Measurements from ENCODE around the gene ZNF213.

Gene ZNF213

GRCh38 chr16:3120435-3120834 lies 14.4 kb upstream of the ZNF213 start:
- TF ChIP-seq CTCF (IDR thresholded peaks at IDR 0.05; ENCODE audit: borderline replicate concordance, control extremely low read depth, extremely low read depth, insufficient read depth, missing control alignments) = no peak
- DNase-seq (ENCODE audit: low spot score) = no peak
- in situ Hi-C loops (cut with MboI; ENCODE audit: low sequenced_read_pairs, unreplicated experiment) = loop anchor here (10.0 kb wide), 1 partner anchor 56 kb away; the partner anchor contains the start of gene IL32

- no peak for TF ChIP-seq CTCF (IDR thresholded peaks at IDR 0.05; ENCODE audit: borderline replicate concordance, control extremely low read depth, extremely low read depth, insufficient read depth, missing control alignments)
- in situ Hi-C loops (cut with MboI; ENCODE audit: low sequenced_read_pairs, unreplicated experiment) = loop anchor here (10.0 kb wide), 1 partner anchor 57 kb away; the partner anchor contains the start of gene IL32
- DNase-seq (ENCODE audit: low spot score) = no peak
Measured at GRCh38 chr16:3121851-3122467, 12.9 kb upstream of the ZNF213 start.

GRCh38 chr16:3122926-3123570 lies 11.8 kb upstream of the ZNF213 start:
- no peak for TF ChIP-seq CTCF (IDR thresholded peaks at IDR 0.05; ENCODE audit: borderline replicate concordance, control extremely low read depth, extremely low read depth, insufficient read depth, missing control alignments)
- in situ Hi-C loops (cut with MboI; ENCODE audit: low sequenced_read_pairs, unreplicated experiment) = loop anchor here (10.0 kb wide), 1 partner anchor 58 kb away; the partner anchor contains the start of gene IL32
- no peak for DNase-seq (ENCODE audit: low spot score)

- peak; percentile 97 for DNase-seq (ENCODE audit: low spot score)
- in situ Hi-C loops (cut with MboI; ENCODE audit: low sequenced_read_pairs, unreplicated experiment) = loop anchor here (10.0 kb wide), 1 partner anchor 59 kb away; the partner anchor contains the start of gene IL32
Measured at GRCh38 chr16:3123986-3124886, 10.6 kb upstream of the ZNF213 start.

GRCh38 chr16:3127745-3128144 lies 7.1 kb upstream of the ZNF213 start:
- no peak for DNase-seq (ENCODE audit: low spot score)
- in situ Hi-C loops (cut with MboI; ENCODE audit: low sequenced_read_pairs, unreplicated experiment) = loop anchor here (10.0 kb wide), 1 partner anchor 63 kb away; the partner anchor contains the start of gene IL32
- TF ChIP-seq CTCF (IDR thresholded peaks at IDR 0.05; ENCODE audit: borderline replicate concordance, control extremely low read depth, extremely low read depth, insufficient read depth, missing control alignments) = no peak

More at GRCh38 chr16:3123986-3124886, 10.6 kb upstream of the ZNF213 start:
- TF ChIP-seq CTCF (IDR thresholded peaks at IDR 0.05; ENCODE audit: borderline replicate concordance, control extremely low read depth, extremely low read depth, insufficient read depth, missing control alignments) = no peak
